Panc1 (cell line): Measurements from ENCODE around the gene TAPBP. TPM values are rescaled to one million over a fixed set of nuclear protein-coding genes. Genes with fewer than 3 reads are reported as not detected.

ENCODE experiments used
- ATAC-seq: fragments of 200-7000 bp; cut with Tn5 transposase; 2 replicates; pipeline ENCODE4 v1.9.1; 2020; ENCODE audit warnings: mild to moderate bottlenecking, moderate library complexity
- BruUV-seq: library from RNA; stranded (reverse); fragments of 400-500 nt; replicated peaks from 2 replicates; lab custom pipeline; 2021; lab: Mats Ljungman, UMichigan
- CTCF ChIA-PET: fragments of 300-600 bp; sonication (Branson Sonifier 250); formaldehyde crosslinking; loops from one replicate; lab custom pipeline; 2022; ENCODE audit warnings: antibody characterized with exemption; lab: Charles Lee
- POLR2A ChIA-PET: fragments of 300-600 bp; sonication (Branson Sonifier 250); formaldehyde crosslinking; loops from one replicate; lab custom pipeline; 2022; ENCODE audit warnings: antibody characterized with exemption; lab: Charles Lee
- DNase-seq: peaks from one replicate; pipeline ENCODE4 v3.0.0-alpha.2; 2010; ENCODE audit warnings: low read depth, low spot score
- H3K27ac ChIP-seq: 2 replicates; pipeline ENCODE4 v1.5.1; 2011; ENCODE audit warnings: mild to moderate bottlenecking, low read length, inconsistent platforms
- H3K27me3 ChIP-seq: fragments of 200-500 bp; sonication (Bioruptor generic); 2 replicates; pipeline ENCODE4 v1.6.0; 2014; ENCODE audit warnings: low read length, inconsistent platforms; ENCODE audit not compliant: control insufficient read depth, insufficient read depth
- H3K36me3 ChIP-seq: fragments of 200-500 bp; sonication (Bioruptor generic); 2 replicates; pipeline ENCODE4 v1.5.1; 2014; ENCODE audit warnings: inconsistent platforms, mild to moderate bottlenecking, low read length, moderate library complexity; ENCODE audit not compliant: control insufficient read depth, insufficient read depth
- H3K4me1 ChIP-seq: 2 replicates; pipeline ENCODE4 v1.5.1; 2011; ENCODE audit warnings: inconsistent platforms, mild to moderate bottlenecking, low read length, moderate library complexity; ENCODE audit not compliant: control insufficient read depth, insufficient read depth
- H3K4me3 ChIP-seq, 2 experiments: 2 replicates each; pipeline ENCODE4 v1.5.1; 2011 to 2012; ENCODE audit warnings: low read depth in 2 of 2, low read length in 2 of 2, mild to moderate bottlenecking in 2 of 2, inconsistent platforms in 1 of 2, moderate library complexity in 1 of 2
- H3K9me3 ChIP-seq: fragments of 200-500 bp; sonication (Bioruptor generic); 2 replicates; pipeline ENCODE4 v1.5.1; 2014; ENCODE audit warnings: low read depth, mild to moderate bottlenecking, inconsistent platforms, low read length, moderate library complexity; ENCODE audit not compliant: control insufficient read depth, insufficient read depth
- POLR2AphosphoS5 ChIP-seq: IDR thresholded peaks from 2 replicates; pipeline ENCODE4 v1.6.1; 2012; ENCODE audit warnings: mild to moderate bottlenecking, low read depth, low read length, moderate library complexity
- REST ChIP-seq, 2 experiments: IDR thresholded peaks; 2 replicates each; pipeline ENCODE4 v1.6.1; 2011 to 2012; ENCODE audit warnings: low read depth in 2 of 2, control low read depth in 1 of 2, low read length in 1 of 2, mild to moderate bottlenecking in 1 of 2, moderate library complexity in 1 of 2; ENCODE audit not compliant: insufficient read depth in 1 of 2
- SIN3A ChIP-seq: IDR thresholded peaks from 2 replicates; pipeline ENCODE4 v1.6.1; 2012; ENCODE audit warnings: low read depth, mild to moderate bottlenecking, low read length, moderate library complexity, borderline replicate concordance; ENCODE audit not compliant: insufficient read depth
- TCF7L2 ChIP-seq: IDR thresholded peaks from 2 replicates; pipeline ENCODE4 v1.6.1; 2011; ENCODE audit warnings: mild to moderate bottlenecking, low read depth, low read length, inconsistent platforms
- in situ Hi-C: cut with HindIII; loops from 2 replicates; pipeline ENCODE4 v1.10.0; 2016; ENCODE audit warnings: low sequenced_read_pairs, low pct_unique_long_range_greater_than_20kb
- intact Hi-C: fragments of 100-400 bp; cut with micrococcal nuclease; formaldehyde crosslinking; loops from one replicate; pipeline ENCODE4 v1.10.0; 2022; ENCODE audit not compliant: unreplicated experiment
- total RNA-seq: library from RNA; stranded (reverse); gene quantifications from one replicate; pipeline ENCODE4 v1.2.1, GENCODE V29; 2021; ENCODE audit not compliant: unreplicated experiment
- TF ChIP-seq, protein P1 (sequence below): fragments of 450-650 bp; IDR thresholded peaks from 2 replicates; pipeline ENCODE4 v1.5.1; 2017; ENCODE audit warnings: mild to moderate bottlenecking

TAPBP gene
- total RNA-seq, 1 experiment from 2014 or later, result 246 TPM

- DNase-seq (no peak), ATAC-seq (peak; percentile 59)
- in situ Hi-C loops, result no loop called here
- no peak overlapping the region for H3K4me3 ChIP-seq
- no peaks in the 10 kb centered on the region for H3K9me3 ChIP-seq
- no TSS peak for BruUV-seq
- TF ChIP-seq SIN3A, result no peak
- TF ChIP-seq TCF7L2, result peak; percentile 92
- H3K4me1 ChIP-seq, result peaks cover 25% of the 10 kb centered on the region
- intact Hi-C loops, result no loop called here
- H3K36me3 ChIP-seq, result no peaks in the 10 kb centered on the region
- ChIA-PET CTCF (no interaction called here), POLR2A (no interaction called here)
- no peaks in the 10 kb centered on the region for H3K27me3 ChIP-seq
- H3K27ac ChIP-seq, result peak overlapping the region; percentile 81
Observed at GRCh38 chr6:33259032-33259431, 54.8 kb downstream of the TAPBP start.

DNA sequence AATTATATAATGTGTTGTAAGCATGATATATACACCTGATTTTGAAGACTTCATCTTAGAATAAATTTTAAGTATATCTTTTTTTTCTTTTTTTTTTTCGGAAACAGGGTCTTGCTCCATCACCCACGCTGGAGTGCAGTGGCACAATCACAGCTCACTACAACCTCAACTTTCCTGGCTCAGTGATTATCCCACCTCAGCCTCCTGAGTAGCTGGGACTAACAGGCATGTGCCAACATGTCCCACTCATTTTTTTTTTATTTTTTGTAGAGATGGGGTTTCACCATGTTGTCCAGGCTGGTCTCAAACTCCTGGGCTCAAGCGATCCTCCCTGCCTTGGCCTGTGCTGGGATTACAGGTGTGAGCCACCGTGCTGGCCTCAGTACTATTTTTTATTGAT, 59.3 kb downstream of the TAPBP start:
- DNase-seq, result no peak
- CTCF ChIA-PET, result no interaction called here
- H3K9me3 ChIP-seq, result no peaks in the 10 kb centered on the region
- intact Hi-C loops (no loop called here), in situ Hi-C loops (no loop called here)
- no peak for ATAC-seq
- no peak overlapping the region for H3K4me3 ChIP-seq
- H3K27me3 ChIP-seq, result no peaks in the 10 kb centered on the region
- BruUV-seq, result no TSS peak
- H3K27ac ChIP-seq, result no peak overlapping the region
- peaks cover 23% of the 10 kb centered on the region for H3K4me1 ChIP-seq
- POLR2A ChIA-PET, result interaction anchor here (0.6 kb wide), 2 partner anchors 12 to 1411 kb away, joined by 4 to 5 read pairs; no protein-coding TSS in a partner anchor
- H3K36me3 ChIP-seq, result peaks cover 2% of the 10 kb centered on the region; the same call in 1 of the 2 replicates
- no peak for TF ChIP-seq TCF7L2
- TF ChIP-seq, protein P1, sequence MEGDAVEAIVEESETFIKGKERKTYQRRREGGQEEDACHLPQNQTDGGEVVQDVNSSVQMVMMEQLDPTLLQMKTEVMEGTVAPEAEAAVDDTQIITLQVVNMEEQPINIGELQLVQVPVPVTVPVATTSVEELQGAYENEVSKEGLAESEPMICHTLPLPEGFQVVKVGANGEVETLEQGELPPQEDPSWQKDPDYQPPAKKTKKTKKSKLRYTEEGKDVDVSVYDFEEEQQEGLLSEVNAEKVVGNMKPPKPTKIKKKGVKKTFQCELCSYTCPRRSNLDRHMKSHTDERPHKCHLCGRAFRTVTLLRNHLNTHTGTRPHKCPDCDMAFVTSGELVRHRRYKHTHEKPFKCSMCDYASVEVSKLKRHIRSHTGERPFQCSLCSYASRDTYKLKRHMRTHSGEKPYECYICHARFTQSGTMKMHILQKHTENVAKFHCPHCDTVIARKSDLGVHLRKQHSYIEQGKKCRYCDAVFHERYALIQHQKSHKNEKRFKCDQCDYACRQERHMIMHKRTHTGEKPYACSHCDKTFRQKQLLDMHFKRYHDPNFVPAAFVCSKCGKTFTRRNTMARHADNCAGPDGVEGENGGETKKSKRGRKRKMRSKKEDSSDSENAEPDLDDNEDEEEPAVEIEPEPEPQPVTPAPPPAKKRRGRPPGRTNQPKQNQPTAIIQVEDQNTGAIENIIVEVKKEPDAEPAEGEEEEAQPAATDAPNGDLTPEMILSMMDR, result no peak
- TF ChIP-seq SIN3A, result no peak
- TF ChIP-seq POLR2AphosphoS5, result no peak
- TF ChIP-seq REST (IDR thresholded peaks at IDR 0.05; ENCODE audit: insufficient read depth in 1 of 2, low read depth in 2 of 2, low read length in 1 of 2), result no peak

DNA sequence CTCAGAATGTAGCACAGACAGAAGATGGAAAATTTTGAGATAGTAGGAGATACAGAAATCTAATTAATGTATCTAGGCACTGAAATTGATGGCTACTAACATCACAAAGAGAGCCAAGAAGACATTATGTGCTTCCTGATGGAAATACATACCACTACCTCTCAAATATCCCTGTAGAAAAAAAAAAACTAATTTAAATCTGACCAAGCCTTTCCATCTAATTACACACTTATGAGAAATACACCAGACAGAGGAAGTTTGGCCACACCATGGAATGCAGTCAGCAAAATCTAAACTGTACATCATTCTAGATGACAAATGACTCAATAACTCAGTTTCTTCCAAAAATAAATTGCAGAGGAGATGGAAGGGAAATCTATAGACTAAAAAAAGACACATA, 61.1 kb downstream of the TAPBP start:
- ATAC-seq (no peak), DNase-seq (no peak)
- in situ Hi-C loops (no loop called here), intact Hi-C loops (no loop called here)
- no TSS peak for BruUV-seq
- no peaks in the 10 kb centered on the region for H3K9me3 ChIP-seq
- ChIA-PET POLR2A (no interaction called here), CTCF (no interaction called here)
- no peak overlapping the region for H3K4me3 ChIP-seq
- H3K27ac ChIP-seq, result no peak overlapping the region
- H3K36me3 ChIP-seq, result peaks cover 4% of the 10 kb centered on the region; the same call in 1 of the 2 replicates
- peaks cover 14% of the 10 kb centered on the region for H3K4me1 ChIP-seq
- TF ChIP-seq SIN3A (no peak), TCF7L2 (no peak), POLR2AphosphoS5 (no peak), REST (IDR thresholded peaks at IDR 0.05; ENCODE audit: insufficient read depth in 1 of 2, low read depth in 2 of 2, low read length in 1 of 2) (no peak)
- TF ChIP-seq, protein P1, result no peak
- no peaks in the 10 kb centered on the region for H3K27me3 ChIP-seq
